ENCODE measurements around the gene RAB3B.

- TF ChIP-seq TAF1 (IDR thresholded peaks at IDR 0.05; ENCODE audit: borderline replicate concordance, insufficient read depth, low read length) (no peak), REST (IDR thresholded peaks at IDR 0.05; ENCODE audit: insufficient read depth in 1 of 2, low read depth in 2 of 2, low read length in 2 of 2) (no peak), POLR2AphosphoS5 (IDR thresholded peaks at IDR 0.05; ENCODE audit: low read depth, low read length) (no peak)
These were observed 31.7 kb downstream of the RAB3B start for GRCh38 chr1:51958824-51959223.

All from PFSK-1 (cell line).